Ishikawa (cell line): Measurements from ENCODE around the gene XRRA1.

Source experiments
- CEBPB ChIP-seq: IDR thresholded peaks from 2 replicates; pipeline ENCODE4 v1.6.1; 2012
- CREB1 ChIP-seq: IDR thresholded peaks from 2 replicates; pipeline ENCODE4 v1.6.1; 2012; ENCODE audit warnings: low read depth
- EGR1 ChIP-seq: IDR thresholded peaks from 2 replicates; pipeline ENCODE4 v1.6.1; 2012
- EP300 ChIP-seq: IDR thresholded peaks from 2 replicates; pipeline ENCODE4 v1.6.1; 2012; ENCODE audit warnings: borderline replicate concordance
- FOXM1 ChIP-seq: IDR thresholded peaks from 2 replicates; pipeline ENCODE4 v1.6.1; 2012; ENCODE audit warnings: low read depth, borderline replicate concordance
- MAX ChIP-seq: IDR thresholded peaks from 2 replicates; pipeline ENCODE4 v1.6.1; 2012
- NFIC ChIP-seq: IDR thresholded peaks from 2 replicates; pipeline ENCODE4 v1.6.1; 2012
- RAD21 ChIP-seq: IDR thresholded peaks from 2 replicates; pipeline ENCODE4 v1.6.1; 2012; ENCODE audit warnings: low read depth
- REST ChIP-seq: IDR thresholded peaks from 2 replicates; pipeline ENCODE4 v1.6.1; 2012; ENCODE audit warnings: low read depth, mild to moderate bottlenecking
- TAF1 ChIP-seq: IDR thresholded peaks from 2 replicates; pipeline ENCODE4 v1.6.1; 2012; ENCODE audit warnings: low read depth, mild to moderate bottlenecking
- TCF12 ChIP-seq: IDR thresholded peaks from 2 replicates; pipeline ENCODE4 v1.6.1; 2012; ENCODE audit warnings: low read depth
- TEAD4 ChIP-seq: IDR thresholded peaks from 2 replicates; pipeline ENCODE4 v1.6.1; 2012
- USF1 ChIP-seq: IDR thresholded peaks from 2 replicates; pipeline ENCODE4 v1.6.1; 2012
- YY1 ChIP-seq: IDR thresholded peaks from 2 replicates; pipeline ENCODE4 v1.6.1; 2012; ENCODE audit warnings: low read depth
- ZBTB7A ChIP-seq: IDR thresholded peaks from 2 replicates; pipeline ENCODE4 v1.6.1; 2012; ENCODE audit warnings: low read depth

XRRA1 gene

GRCh38 chr11:74849525-74850391, 99.1 kb downstream of the XRRA1 start:
- no peak for TF ChIP-seq USF1
- no peak for TF ChIP-seq TCF12

- no peak for TF ChIP-seq TAF1
- TF ChIP-seq USF1, result no peak
- TF ChIP-seq REST, result no peak
- no peak for TF ChIP-seq NFIC
- TF ChIP-seq TEAD4, result no peak
- no peak for TF ChIP-seq FOXM1
These were observed 101.0 kb downstream of the XRRA1 start for GRCh38 chr11:74847895-74848294.

GRCh38 chr11:74847395-74847794, 101.5 kb downstream of the XRRA1 start:
- TF ChIP-seq YY1, result no peak

GRCh38 chr11:74846770-74847169, 102.1 kb downstream of the XRRA1 start:
- no peak for TF ChIP-seq USF1

- TF ChIP-seq YY1, result no peak
- no peak for TF ChIP-seq ZBTB7A
- no peak for TF ChIP-seq EP300
- TF ChIP-seq TEAD4, result no peak
- no peak for TF ChIP-seq CREB1
- no peak for TF ChIP-seq REST
- TF ChIP-seq RAD21, result no peak
- no peak for TF ChIP-seq FOXM1
- no peak for TF ChIP-seq TAF1
- no peak for TF ChIP-seq MAX
- TF ChIP-seq TCF12, result no peak
- TF ChIP-seq CEBPB, result no peak
- no peak for TF ChIP-seq NFIC
- TF ChIP-seq EGR1, result no peak
- no peak for TF ChIP-seq USF1
These were observed 102.8 kb downstream of the XRRA1 start for GRCh38 chr11:74845978-74846517.

- no peak for TF ChIP-seq NFIC
- no peak for TF ChIP-seq YY1
- TF ChIP-seq FOXM1, result no peak
- no peak for TF ChIP-seq TAF1
These were observed 104.0 kb downstream of the XRRA1 start for GRCh38 chr11:74844865-74845264.
